Measurements from ENCODE around the gene ACLY.

The ACLY gene

GRCh38 chr17:41863074-41863848 is 55.5 kb downstream of the ACLY start:
- ChIA-PET POLR2A (interaction anchor here (0.6 to 2.5 kb wide), 11 partner anchors 8 to 174 kb away, joined by 3 to 25 read pairs (median 5); partner anchors contain the start of genes FKBP10, HAP1, JUP and P3H4), CTCF (interaction anchor here (1.5 to 1.6 kb wide), 3 partner anchors 12 to 52 kb away, joined by 3 to 4 read pairs (median 4); no protein-coding TSS in a partner anchor)
- Histone ChIP-seq H3K36me3 (ENCODE audit: control insufficient read depth in 2 of 2, insufficient read depth in 1 of 2, low read length in 2 of 2) (peaks cover 15 to 17% of the 10 kb centered on the region in 2 experiments), H3K27ac (ENCODE audit: extremely low read depth, low read depth, low read length) (no peak overlapping the region), H3K9me3 (ENCODE audit: control insufficient read depth, insufficient read depth, low read depth, low read length) (no peaks in the 10 kb centered on the region), H3K4me1 (ENCODE audit: control insufficient read depth, insufficient read depth, low read length) (peaks cover 21% of the 10 kb centered on the region), H3K4me3 (ENCODE audit: low read depth, low read length) (peak overlapping the region; percentile 96)
- TF ChIP-seq ZFHX2 (tag by site-specific recombination; conservative IDR thresholded peaks at IDR 0.05) (peak; percentile 65; the same call in 1 of the 2 replicates), GFI1B (tag by site-specific recombination; IDR thresholded peaks at IDR 0.05) (0 out of 2 replicates have a peak, but pooled peaks have one; percentile 43), ZNF837 (tag by site-specific recombination; IDR thresholded peaks at IDR 0.05) (no peak), KLF1 (tag by site-specific recombination; IDR thresholded peaks at IDR 0.05) (peak; percentile 47; the same call in 1 of the 2 replicates), ZNF335 (tag by site-specific recombination; conservative IDR thresholded peaks at IDR 0.05) (no peak), SP7 (tag by site-specific recombination; IDR thresholded peaks at IDR 0.05) (0 out of 2 replicates have a peak, but pooled peaks have one; percentile 34), ZNF423 (tag by site-specific recombination; IDR thresholded peaks at IDR 0.05) (no peak), ZIC2 (tag by site-specific recombination; IDR thresholded peaks at IDR 0.05) (peak; percentile 54), ZNF600 (tag by site-specific recombination; IDR thresholded peaks at IDR 0.05) (peak; percentile 33; the same call in 1 of the 2 replicates), ZNF341 (tag by site-specific recombination; IDR thresholded peaks at IDR 0.05; ENCODE audit: low read depth) (peak; percentile 74), ZNF239 (tag by site-specific recombination; IDR thresholded peaks at IDR 0.05) (no peak), ZNF366 (tag by site-specific recombination; conservative IDR thresholded peaks at IDR 0.05) (peak; percentile 44; the same call in 1 of the 2 replicates), IKZF3 (tag by site-specific recombination; IDR thresholded peaks at IDR 0.05) (0 out of 2 replicates have a peak, but pooled peaks have one; percentile 8), ZNF121 (tag by site-specific recombination; IDR thresholded peaks at IDR 0.05) (0 out of 2 replicates have a peak, but pooled peaks have one; percentile 26), EGR2 (tag by site-specific recombination; IDR thresholded peaks at IDR 0.05; ENCODE audit: low read depth) (peak; percentile 66)
- TF ChIP-seq, protein P1, sequence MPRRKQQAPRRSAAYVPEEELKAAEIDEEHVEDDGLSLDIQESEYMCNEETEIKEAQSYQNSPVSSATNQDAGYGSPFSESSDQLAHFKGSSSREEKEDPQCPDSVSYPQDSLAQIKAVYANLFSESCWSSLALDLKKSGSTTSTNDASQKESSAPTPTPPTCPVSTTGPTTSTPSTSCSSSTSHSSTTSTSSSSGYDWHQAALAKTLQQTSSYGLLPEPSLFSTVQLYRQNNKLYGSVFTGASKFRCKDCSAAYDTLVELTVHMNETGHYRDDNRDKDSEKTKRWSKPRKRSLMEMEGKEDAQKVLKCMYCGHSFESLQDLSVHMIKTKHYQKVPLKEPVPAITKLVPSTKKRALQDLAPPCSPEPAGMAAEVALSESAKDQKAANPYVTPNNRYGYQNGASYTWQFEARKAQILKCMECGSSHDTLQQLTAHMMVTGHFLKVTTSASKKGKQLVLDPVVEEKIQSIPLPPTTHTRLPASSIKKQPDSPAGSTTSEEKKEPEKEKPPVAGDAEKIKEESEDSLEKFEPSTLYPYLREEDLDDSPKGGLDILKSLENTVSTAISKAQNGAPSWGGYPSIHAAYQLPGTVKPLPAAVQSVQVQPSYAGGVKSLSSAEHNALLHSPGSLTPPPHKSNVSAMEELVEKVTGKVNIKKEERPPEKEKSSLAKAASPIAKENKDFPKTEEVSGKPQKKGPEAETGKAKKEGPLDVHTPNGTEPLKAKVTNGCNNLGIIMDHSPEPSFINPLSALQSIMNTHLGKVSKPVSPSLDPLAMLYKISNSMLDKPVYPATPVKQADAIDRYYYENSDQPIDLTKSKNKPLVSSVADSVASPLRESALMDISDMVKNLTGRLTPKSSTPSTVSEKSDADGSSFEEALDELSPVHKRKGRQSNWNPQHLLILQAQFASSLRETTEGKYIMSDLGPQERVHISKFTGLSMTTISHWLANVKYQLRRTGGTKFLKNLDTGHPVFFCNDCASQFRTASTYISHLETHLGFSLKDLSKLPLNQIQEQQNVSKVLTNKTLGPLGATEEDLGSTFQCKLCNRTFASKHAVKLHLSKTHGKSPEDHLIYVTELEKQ (tag by site-specific recombination; IDR thresholded peaks at IDR 0.05; ENCODE audit: borderline replicate concordance): 0 out of 2 replicates have a peak, but pooled peaks have one; percentile 4

GRCh38 chr17:41860254-41860931 is 58.4 kb downstream of the ACLY start:
- peaks cover 21% of the 10 kb centered on the region for H3K4me1 ChIP-seq (ENCODE audit: control insufficient read depth, insufficient read depth, low read length)
- no peak overlapping the region for H3K4me3 ChIP-seq (ENCODE audit: low read depth, low read length)
- no peaks in the 10 kb centered on the region for H3K9me3 ChIP-seq (ENCODE audit: control insufficient read depth, insufficient read depth, low read depth, low read length)
- no peak for TF ChIP-seq ZNF571 (tag by site-specific recombination; IDR thresholded peaks at IDR 0.05)
- TF ChIP-seq ZNF660 (tag by site-specific recombination; IDR thresholded peaks at IDR 0.05): peak; percentile 99
- no peak for TF ChIP-seq ZNF654 (tag by site-specific recombination; IDR thresholded peaks at IDR 0.05; ENCODE audit: low read depth)
- peak; percentile 35 for TF ChIP-seq ZFHX2 (tag by site-specific recombination; conservative IDR thresholded peaks at IDR 0.05)
- no peak for TF ChIP-seq ZNF18 (tag by site-specific recombination; IDR thresholded peaks at IDR 0.05)
- peak; percentile 38; the same call in 1 of the 2 replicates for TF ChIP-seq EGR2 (tag by site-specific recombination; IDR thresholded peaks at IDR 0.05; ENCODE audit: low read depth)
- peak; percentile 47 for TF ChIP-seq ZNF335 (tag by site-specific recombination; conservative IDR thresholded peaks at IDR 0.05)
- no peak for TF ChIP-seq REPIN1 (tag by site-specific recombination; IDR thresholded peaks at IDR 0.05; ENCODE audit: low read depth)
- 0 out of 2 replicates have a peak, but pooled peaks have one; percentile 11 for TF ChIP-seq SP7 (tag by site-specific recombination; IDR thresholded peaks at IDR 0.05)
- no peak for TF ChIP-seq ZSCAN23 (tag by site-specific recombination; IDR thresholded peaks at IDR 0.05)
- no peak for TF ChIP-seq ZNF791 (tag by site-specific recombination; IDR thresholded peaks at IDR 0.05)
- TF ChIP-seq SP3 (tag by site-specific recombination; IDR thresholded peaks at IDR 0.05): no peak
- peaks cover 0 to 4% of the 10 kb centered on the region in 2 experiments; a peak in 1 of 3 replicates for H3K36me3 ChIP-seq (ENCODE audit: control insufficient read depth in 2 of 2, insufficient read depth in 1 of 2, low read length in 2 of 2)
- CTCF ChIA-PET: interaction anchor here (0.6 to 1.6 kb wide), 3 partner anchors 9 to 58 kb away, joined by 3 read pairs; no protein-coding TSS in a partner anchor
- H3K27ac ChIP-seq (ENCODE audit: extremely low read depth, low read depth, low read length): no peak overlapping the region
- POLR2A ChIA-PET: interaction anchor here (1.2 kb wide), 1 partner anchor 74 kb away, joined by 3 read pairs; the partner anchor contains the start of gene JUP

All from HEK293 (cell line).